PFSK-1 (cell line): ENCODE results near the gene NPSR1.

Experiments
- FOXP2 ChIP-seq: optimal IDR thresholded peaks from 2 replicates; pipeline ENCODE3; 2011; ENCODE audit warnings: borderline replicate concordance, control low read depth, inconsistent platforms; ENCODE audit not compliant: insufficient read depth; ENCODE audit errors: extremely low read length, extremely low read depth
- POLR2AphosphoS5 ChIP-seq: IDR thresholded peaks from 2 replicates; pipeline ENCODE4 v1.6.1; 2012; ENCODE audit warnings: low read depth, mild to moderate bottlenecking, control low read depth, low read length, moderate library complexity
- REST ChIP-seq, 2 experiments: IDR thresholded peaks; 2 replicates each; pipeline versions ENCODE4 v1.6.1 to v1.8.0; 2011 to 2012; ENCODE audit warnings: low read depth in 2 of 2, low read length in 2 of 2, control low read depth in 1 of 2, inconsistent platforms in 1 of 2, mild to moderate bottlenecking in 1 of 2, moderate library complexity in 1 of 2; ENCODE audit not compliant: insufficient read depth in 1 of 2
- SIN3A ChIP-seq: IDR thresholded peaks from 2 replicates; pipeline ENCODE4 v1.6.1; 2012; ENCODE audit warnings: mild to moderate bottlenecking, low read length, moderate library complexity, borderline replicate concordance; ENCODE audit not compliant: insufficient read depth
- TAF1 ChIP-seq: IDR thresholded peaks from 2 replicates; pipeline ENCODE4 v1.6.1; 2012; ENCODE audit warnings: low read length, control low read depth, borderline replicate concordance; ENCODE audit not compliant: insufficient read depth

NPSR1 gene

GRCh38 chr7:34869057-34869456, 211.0 kb downstream of the NPSR1 start:
- TF ChIP-seq SIN3A, result no peak
- no peak for TF ChIP-seq TAF1
- no peak for TF ChIP-seq REST (IDR thresholded peaks at IDR 0.05; ENCODE audit: insufficient read depth in 1 of 2, low read depth in 2 of 2, low read length in 2 of 2)
- no peak for TF ChIP-seq FOXP2
- no peak for TF ChIP-seq POLR2AphosphoS5

GRCh38 chr7:34875481-34875880, 217.5 kb downstream of the NPSR1 start:
- TF ChIP-seq SIN3A (no peak), REST (IDR thresholded peaks at IDR 0.05; ENCODE audit: insufficient read depth in 1 of 2, low read depth in 2 of 2, low read length in 2 of 2) (no peak), FOXP2 (no peak), TAF1 (no peak), POLR2AphosphoS5 (no peak)

- TF ChIP-seq FOXP2, result no peak
- TF ChIP-seq REST (IDR thresholded peaks at IDR 0.05; ENCODE audit: insufficient read depth in 1 of 2, low read depth in 2 of 2, low read length in 2 of 2), result no peak
- TF ChIP-seq TAF1, result no peak
- no peak for TF ChIP-seq POLR2AphosphoS5
- TF ChIP-seq SIN3A, result no peak
Observed at GRCh38 chr7:34879871-34880270, 221.9 kb downstream of the NPSR1 start.

GRCh38 chr7:34886856-34887255, 228.8 kb downstream of the NPSR1 start:
- no peak for TF ChIP-seq FOXP2
- no peak for TF ChIP-seq TAF1
- TF ChIP-seq POLR2AphosphoS5, result no peak
- TF ChIP-seq REST (IDR thresholded peaks at IDR 0.05; ENCODE audit: insufficient read depth in 1 of 2, low read depth in 2 of 2, low read length in 2 of 2), result no peak
- no peak for TF ChIP-seq SIN3A

GRCh38 chr7:34889951-34890350, 231.9 kb downstream of the NPSR1 start:
- TF ChIP-seq TAF1 (no peak), REST (IDR thresholded peaks at IDR 0.05; ENCODE audit: insufficient read depth in 1 of 2, low read depth in 2 of 2, low read length in 2 of 2) (no peak), POLR2AphosphoS5 (no peak), SIN3A (no peak), FOXP2 (no peak)
